Spleen (tissue), 11 donors: ENCODE data around the gene GRIN2C. TPM values are rescaled to one million over a fixed set of nuclear protein-coding genes. Genes with fewer than 3 reads are reported as not detected.

Experiments
- DNase-seq: peaks from one replicate; pipeline ENCODE4 v3.0.0-alpha.2; 2020
- H3K27ac ChIP-seq, 8 donors: fragments of 200-600 bp; sonication (generic) in 7 of 8; 1 replicate in 4 of 8; 2 replicates in 4 of 8; pipeline versions ENCODE4 v1.5.0 to v1.8.0; 2016 to 2021; ENCODE audit warnings: inconsistent platforms in 4 of 8, mild to moderate bottlenecking in 4 of 8, moderate library complexity in 1 of 8
- H3K27me3 ChIP-seq, 7 donors: fragments of 200-600 bp; sonication (generic) in 6 of 7; replicated peaks in 1 of 7; 1 replicate in 4 of 7; 2 replicates in 3 of 7; pipeline versions ENCODE4 v1.5.0 to v1.8.0; 2016 to 2021; ENCODE audit warnings: inconsistent platforms in 3 of 7, mild to moderate bottlenecking in 1 of 7
- H3K36me3 ChIP-seq, 6 donors: fragments of 200-600 bp; sonication (generic) in 5 of 6; 1 replicate in 4 of 6; 2 replicates in 2 of 6; pipeline versions ENCODE4 v1.5.0 to v1.8.0; 2016 to 2021; ENCODE audit warnings: inconsistent platforms in 2 of 6
- H3K4me1 ChIP-seq, 6 donors: fragments of 200-600 bp; sonication (generic) in 5 of 6; 1 replicate in 3 of 6; 2 replicates in 3 of 6; pipeline versions ENCODE4 v1.5.0 to v1.8.0; 2016 to 2021; ENCODE audit warnings: inconsistent platforms in 3 of 6
- H3K4me3 ChIP-seq, 8 donors: fragments of 200-600 bp; sonication (generic) in 7 of 8; 1 replicate in 4 of 8; 2 replicates in 4 of 8; pipeline versions ENCODE4 v1.5.0 to v1.8.0; 2016 to 2021; ENCODE audit warnings: inconsistent platforms in 4 of 8, mild to moderate bottlenecking in 4 of 8, moderate library complexity in 2 of 8
- H3K9me3 ChIP-seq, 8 donors: fragments of 200-600 bp; sonication (generic) in 7 of 8; 1 replicate in 4 of 8; 2 replicates in 4 of 8; pipeline versions ENCODE4 v1.5.0 to v1.8.0; 2016 to 2021; ENCODE audit warnings: inconsistent platforms in 4 of 8
- CTCF ChIP-seq, 11 experiments: fragments of 200-600 bp in 7 of 11; fragments of 450-650 bp in 4 of 11; sonication (generic) in 4 of 11; IDR thresholded peaks in 8 of 11; conservative IDR thresholded peaks in 3 of 11; 1 replicate in 7 of 11; 2 replicates in 4 of 11; pipeline versions ENCODE4 v1.4.0 to v1.8.0; 2016 to 2021; ENCODE audit warnings: antibody characterized with exemption in 11 of 11, inconsistent platforms in 4 of 11, mild to moderate bottlenecking in 1 of 11
- POLR2A ChIP-seq, 3 donors: fragments of 450-650 bp; IDR thresholded peaks; one replicate each; pipeline ENCODE4 v1.5.1; 2017; ENCODE audit warnings: antibody characterized with exemption in 3 of 3, mild to moderate bottlenecking in 1 of 3
- POLR2AphosphoS5 ChIP-seq, 3 donors: sonication (generic); formaldehyde crosslinking; IDR thresholded peaks; one replicate each; pipeline ENCODE4 v1.5.1; 2017; ENCODE audit warnings: antibody characterized with exemption in 3 of 3
- WGBS, 5 donors: extraction: QIAGEN DNeasy Blood & Tissue Kit in 3 of 5; methylation state at CpG; one replicate each; pipeline versions ENCODE4 v1.1.5 to v1.1.7; 2013 to 2018; 5-methylcytosine and 5-hydroxymethylcytosine counted together
- intact Hi-C: fragments of 100-400 bp; cut with DNase I; formaldehyde crosslinking; loops from one replicate; pipeline ENCODE4 v1.15.0; 2023; ENCODE audit warnings: low total_unique reads
- polyA plus RNA-seq, 3 donors: library from polyadenylated mRNA; stranded (reverse); fragments of 200-250 nt; gene quantifications; one replicate each; pipeline ENCODE4 v1.2.1, GENCODE V29; 2013
- total RNA-seq, 7 donors: library from RNA; depleted of rRNA in 3 of 7; stranded (reverse); fragments of >200 nt in 3 of 7; fragmentation: NEBNext Ultra II Directional in 4 of 7; extraction: Animal tissue kit (Norgen Biotek cat#: 25700) in 4 of 7; gene quantifications; one replicate each; pipeline versions ENCODE4 v1.1.0 to v1.2.1, GENCODE V29; 2016 to 2021
- donor health status: healthy with polysubstance abuse.
- donor health status: DM: no; HTN: no; CAD: no; lungs with moderate emphysema.
- donor health status: DM: no; HTN: no; CAD: no.
- donor health status: Bipolar disorder and iron deficiency.
- donor health status: healthy.
- donor health status: DM: no; HTN: no; CAD: no.
- donor health status: DM: yes; HTN: yes; CAD: no.

Gene GRIN2C
- total and polyA plus RNA-seq, 10 donors: 0.02 to 1.5 (median 0.20) TPM; not detected in 4

DNA sequence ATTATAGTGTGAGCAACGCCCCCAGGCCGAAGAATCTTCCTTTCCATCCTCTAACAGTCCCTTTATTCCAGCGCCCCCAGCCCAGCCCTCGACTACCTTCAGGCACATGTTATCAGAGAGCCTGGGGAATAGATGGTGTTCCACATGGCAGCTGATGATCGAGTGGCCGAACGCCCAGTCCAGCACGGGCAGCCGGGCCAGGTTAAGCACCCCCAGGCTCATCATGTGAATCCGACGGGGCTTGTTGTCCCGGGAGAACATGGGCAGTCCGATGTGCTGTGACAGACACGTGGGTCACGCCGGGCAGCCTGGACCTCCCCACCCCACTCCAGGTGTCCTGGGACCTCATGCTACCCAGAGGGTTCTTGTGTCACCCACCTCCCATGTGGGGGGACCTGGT lies 19.6 kb upstream of the GRIN2C start:
- WGBS, 5 donors: 89 to 95% (median 92%) methylated on average over 16 of the region's 16 CpGs
- Histone ChIP-seq H3K36me3 (no peaks in the 10 kb centered on the region), H3K27ac (peak overlapping the region in 2 of 8 donors; percentile 16 to 51), H3K27me3 (peaks cover 0 to 11% (median 0%) of the 10 kb centered on the region in 7 donors), H3K9me3 (no peaks in the 10 kb centered on the region), H3K4me1 (peaks cover 0 to 46% (median 14%) of the 10 kb centered on the region in 6 donors), H3K4me3 (no peak overlapping the region)
- no peak for DNase-seq
- no peak for TF ChIP-seq POLR2A (IDR thresholded peaks at IDR 0.05)
- intact Hi-C loops: no loop called here

DNA sequence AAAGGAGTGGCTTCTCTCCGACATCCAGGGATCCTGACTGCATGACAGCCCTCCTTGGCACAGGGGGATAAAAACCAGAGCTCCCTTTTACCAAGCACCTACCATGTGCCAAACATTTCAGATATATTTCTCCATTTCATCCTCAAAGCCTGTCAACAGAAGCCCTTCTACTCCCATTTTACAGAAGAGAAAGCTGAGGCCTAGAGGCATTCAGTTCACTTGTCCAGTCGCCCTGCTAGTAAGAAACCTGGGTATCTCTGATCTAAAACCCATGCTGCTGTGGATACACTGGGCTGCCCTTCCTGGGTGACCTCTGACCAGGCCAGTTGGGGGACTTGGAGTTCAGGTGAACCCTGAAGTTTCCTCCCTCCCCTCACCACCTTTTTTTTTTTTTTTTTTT lies 19.0 kb upstream of the GRIN2C start:
- H3K4me1 ChIP-seq: peaks cover 3 to 47% (median 20%) of the 10 kb centered on the region in 6 donors
- H3K27ac ChIP-seq: no peak overlapping the region

GRCh38 chr17:74877592-74878548 lies 18.2 kb upstream of the GRIN2C start:
- H3K36me3 ChIP-seq: no peaks in the 10 kb centered on the region

More for the DNA sequence above, 19.0 kb upstream of the GRIN2C start:
- H3K27me3 ChIP-seq: peaks cover 0 to 11% (median 0%) of the 10 kb centered on the region in 7 donors
- H3K36me3 ChIP-seq: no peaks in the 10 kb centered on the region
- no peak overlapping the region for H3K4me3 ChIP-seq
- TF ChIP-seq POLR2AphosphoS5 (IDR thresholded peaks at IDR 0.05): no peak
- TF ChIP-seq POLR2A (IDR thresholded peaks at IDR 0.05): no peak
- no peak for TF ChIP-seq CTCF (IDR thresholded peaks at IDR 0.05 in 8 of 11, conservative IDR thresholded peaks at IDR 0.05 in 3 of 11)
- no peak for DNase-seq
- intact Hi-C loops: no loop called here
- WGBS, 5 donors: 80 to 94% (median 88%) methylated on average over 2 of the region's 2 CpGs
- no peaks in the 10 kb centered on the region for H3K9me3 ChIP-seq

GRCh38 chr17:74875977-74876593 lies 16.4 kb upstream of the GRIN2C start:
- Histone ChIP-seq H3K9me3 (no peaks in the 10 kb centered on the region), H3K27ac (no peak overlapping the region), H3K27me3 (no peaks in the 10 kb centered on the region), H3K36me3 (no peaks in the 10 kb centered on the region), H3K4me1 (peaks cover 3 to 51% (median 32%) of the 10 kb centered on the region in 6 donors), H3K4me3 (no peak overlapping the region)
- TF ChIP-seq CTCF (IDR thresholded peaks at IDR 0.05 in 8 of 11, conservative IDR thresholded peaks at IDR 0.05 in 3 of 11) (no peak), POLR2A (IDR thresholded peaks at IDR 0.05) (no peak), POLR2AphosphoS5 (IDR thresholded peaks at IDR 0.05) (no peak)
- no peak for DNase-seq
- intact Hi-C loops: no loop called here
- 76 to 81% (median 78%) methylated on average over 6 of the region's 6 CpGs for WGBS, 5 donors

More at GRCh38 chr17:74877592-74878548, 18.2 kb upstream of the GRIN2C start:
- no peak for DNase-seq
- intact Hi-C loops: no loop called here
- TF ChIP-seq CTCF (IDR thresholded peaks at IDR 0.05 in 8 of 11, conservative IDR thresholded peaks at IDR 0.05 in 3 of 11): no peak
- peak in 1 of 3 donors; percentile 18 for TF ChIP-seq POLR2AphosphoS5 (IDR thresholded peaks at IDR 0.05)
- H3K4me3 ChIP-seq: no peak overlapping the region
- no peaks in the 10 kb centered on the region for H3K9me3 ChIP-seq
- peaks cover 3 to 41% (median 18%) of the 10 kb centered on the region in 6 donors for H3K4me1 ChIP-seq
- H3K27me3 ChIP-seq: peaks cover 0 to 7% (median 0%) of the 10 kb centered on the region in 7 donors
- 63 to 72% (median 66%) methylated on average over 14 to 19 of the region's 19 CpGs for WGBS, 5 donors
- H3K27ac ChIP-seq: peak overlapping the region in 1 of 8 donors; percentile 13
